NCI-H2227 treated with DMSO at 0.1 percent for 48 hours (cell line): ENCODE data around the gene ECEL1.
"Not testable (repeated sequence)": the region's sequence is repeated elsewhere in the genome, so short reads cannot be mapped to it uniquely, and the experiment has no call there.

Source experiments
- DNase-seq: peaks from one replicate; lab custom pipeline; 2025; lab: John Stamatoyannopoulos, UW

Gene ECEL1

DNA sequence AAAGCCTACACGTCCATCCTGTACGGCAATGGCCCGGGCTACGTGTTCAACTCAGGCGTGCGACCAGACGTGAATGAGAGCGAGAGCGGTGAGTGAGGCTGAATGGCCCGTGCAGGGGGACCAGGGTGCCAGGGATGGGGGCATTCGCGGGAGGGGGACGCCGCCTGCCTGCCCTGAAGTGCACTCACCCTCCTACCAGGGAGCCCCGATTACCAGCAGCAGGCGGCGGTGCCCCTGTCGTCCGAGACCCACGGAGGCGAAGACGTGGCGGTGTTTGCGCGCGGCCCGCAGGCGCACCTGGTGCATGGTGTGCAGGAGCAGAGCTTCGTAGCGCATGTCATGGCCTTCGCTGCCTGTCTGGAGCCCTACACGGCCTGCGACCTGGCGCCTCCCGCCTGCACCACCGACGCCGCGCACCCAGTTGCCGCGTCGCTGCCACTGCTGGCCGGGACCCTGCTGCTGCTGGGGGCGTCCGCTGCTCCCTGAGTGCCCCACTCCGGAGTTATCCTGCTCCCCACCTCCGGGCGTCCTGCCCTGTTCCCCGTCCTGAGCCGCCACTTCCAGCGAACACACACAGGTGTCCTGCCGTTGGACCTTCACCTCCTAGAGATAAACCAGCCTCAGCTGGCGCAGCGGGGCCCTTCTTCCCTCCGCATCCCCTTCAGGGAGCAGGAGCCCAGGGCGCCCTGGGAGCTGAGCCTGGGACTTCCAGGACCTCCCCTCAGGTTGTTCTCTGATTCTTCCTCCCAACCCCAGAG lies 28.8 kb downstream of the ECEL1 start:
- no peak for DNase-seq

DNA sequence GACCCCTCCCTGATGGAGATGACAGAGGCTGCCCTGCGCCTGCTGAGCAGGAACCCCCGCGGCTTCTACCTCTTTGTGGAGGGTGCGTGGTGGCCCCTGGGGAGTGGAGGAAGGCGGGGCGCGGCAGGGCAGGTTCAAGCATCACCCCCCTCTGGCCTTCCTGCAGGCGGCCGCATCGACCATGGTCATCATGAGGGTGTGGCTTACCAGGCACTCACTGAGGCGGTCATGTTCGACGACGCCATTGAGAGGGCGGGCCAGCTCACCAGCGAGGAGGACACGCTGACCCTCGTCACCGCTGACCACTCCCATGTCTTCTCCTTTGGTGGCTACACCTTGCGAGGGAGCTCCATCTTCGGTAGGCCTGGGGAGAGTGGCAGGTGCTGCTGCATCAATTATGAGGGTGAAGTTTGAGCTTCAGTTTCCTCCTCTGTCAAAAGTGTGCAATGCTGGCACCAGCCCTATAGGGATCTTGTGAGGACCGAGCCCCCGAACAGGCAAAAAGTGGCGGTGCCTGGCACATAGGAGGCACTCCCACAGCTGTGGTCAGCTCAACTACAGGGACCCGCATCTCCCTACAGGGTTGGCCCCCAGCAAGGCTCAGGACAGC lies 29.5 kb downstream of the ECEL1 start:
- DNase-seq: no peak

DNA sequence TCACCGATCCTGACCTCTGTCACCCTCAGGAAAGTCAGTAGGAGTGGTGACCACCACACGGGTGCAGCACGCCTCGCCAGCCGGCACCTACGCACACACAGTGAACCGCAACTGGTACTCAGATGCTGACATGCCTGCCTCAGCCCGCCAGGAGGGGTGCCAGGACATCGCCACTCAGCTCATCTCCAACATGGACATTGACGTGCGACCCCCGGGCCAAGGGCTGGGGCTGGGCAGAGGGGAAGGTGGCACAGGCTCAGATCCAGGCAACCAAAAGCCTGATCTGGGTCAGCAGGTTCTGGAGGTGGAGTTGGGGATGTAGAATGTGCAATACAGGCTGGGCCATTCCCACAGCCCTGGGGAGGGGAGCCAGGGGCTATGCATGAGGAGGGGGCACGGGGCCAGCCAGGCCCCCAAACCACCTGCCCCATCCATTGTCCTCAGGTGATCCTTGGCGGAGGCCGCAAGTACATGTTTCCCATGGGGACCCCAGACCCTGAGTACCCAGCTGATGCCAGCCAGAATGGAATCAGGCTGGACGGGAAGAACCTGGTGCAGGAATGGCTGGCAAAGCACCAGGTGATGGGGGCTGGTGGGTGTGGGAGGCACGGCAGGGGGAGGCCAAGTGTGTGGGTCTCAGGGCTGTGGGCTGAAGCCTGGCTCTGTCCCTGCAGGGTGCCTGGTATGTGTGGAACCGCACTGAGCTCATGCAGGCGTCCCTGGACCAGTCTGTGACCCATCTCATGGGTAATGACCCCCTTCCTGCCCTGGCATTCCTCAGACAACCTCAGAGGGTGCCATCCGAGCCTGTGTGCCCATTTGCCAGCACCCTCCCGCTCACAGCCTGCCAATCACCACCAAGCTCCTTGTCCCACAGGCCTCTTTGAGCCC lies 30.3 kb downstream of the ECEL1 start:
- no peak for DNase-seq

DNA sequence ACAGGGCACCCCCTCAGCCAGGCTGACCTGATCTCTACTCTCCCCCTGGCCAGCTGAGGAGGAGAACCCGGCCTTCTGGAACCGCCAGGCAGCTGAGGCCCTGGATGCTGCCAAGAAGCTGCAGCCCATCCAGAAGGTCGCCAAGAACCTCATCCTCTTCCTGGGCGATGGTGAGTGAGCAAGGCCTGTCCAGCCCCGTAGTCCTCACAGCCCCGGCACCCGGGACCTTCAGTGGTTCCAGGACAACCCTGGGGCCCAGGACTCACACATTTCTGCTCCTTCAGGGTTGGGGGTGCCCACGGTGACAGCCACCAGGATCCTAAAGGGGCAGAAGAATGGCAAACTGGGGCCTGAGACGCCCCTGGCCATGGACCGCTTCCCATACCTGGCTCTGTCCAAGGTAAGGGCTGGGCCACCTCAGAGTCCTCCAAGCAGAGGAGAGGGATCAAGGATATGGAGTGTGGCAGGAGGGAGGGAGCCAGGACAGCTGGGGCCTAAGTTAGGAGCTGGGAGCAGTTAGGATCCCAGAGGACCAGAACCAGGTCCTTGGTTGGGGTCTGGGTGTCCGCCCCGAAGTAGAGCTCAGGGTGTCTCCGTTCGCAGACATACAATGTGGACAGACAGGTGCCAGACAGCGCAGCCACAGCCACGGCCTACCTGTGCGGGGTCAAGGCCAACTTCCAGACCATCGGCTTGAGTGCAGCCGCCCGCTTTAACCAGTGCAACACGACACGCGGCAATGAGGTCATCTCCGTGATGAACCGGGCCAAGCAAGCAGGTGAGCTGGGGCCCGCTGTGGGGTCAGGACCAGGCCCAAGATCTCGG lies 31.1 kb downstream of the ECEL1 start:
- DNase-seq: no peak

DNA sequence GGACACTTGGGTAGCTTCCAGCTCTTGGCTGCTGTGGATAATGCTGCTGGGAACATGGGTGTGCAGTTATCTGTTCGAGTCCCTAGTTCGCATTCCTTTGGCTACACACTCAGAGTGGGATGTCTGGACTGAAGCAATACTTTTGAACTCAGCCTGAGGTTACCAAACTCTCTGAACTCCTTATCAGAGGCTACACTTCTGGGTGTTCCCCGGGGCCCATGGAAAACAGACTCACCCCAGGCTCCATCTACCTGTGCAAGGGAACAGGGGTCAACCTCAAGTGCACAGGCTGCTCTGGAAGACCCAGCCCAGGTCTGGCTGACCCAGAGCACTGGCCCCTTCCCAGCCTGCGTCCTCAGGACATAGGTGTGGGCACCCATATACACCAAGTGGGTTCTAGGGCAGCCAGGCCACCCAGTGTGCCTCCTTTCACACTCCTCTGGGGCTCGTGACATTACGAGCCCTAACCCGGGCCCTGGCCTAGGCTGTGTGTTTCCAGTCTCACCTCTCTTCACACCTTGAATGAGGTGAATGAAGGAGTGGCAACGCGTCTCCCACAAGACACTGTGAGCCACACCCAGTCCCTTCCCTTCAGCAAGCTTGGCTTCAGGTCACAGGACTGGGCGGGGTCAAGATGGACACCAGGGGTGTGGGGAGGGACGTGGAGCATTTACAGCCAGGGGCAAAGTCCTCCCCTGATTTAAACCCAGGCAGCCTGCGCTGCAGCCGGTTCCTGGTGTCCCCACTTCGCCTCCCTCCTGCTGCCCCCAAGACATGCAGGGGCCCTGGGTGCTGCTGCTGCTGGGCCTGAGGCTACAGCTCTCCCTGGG lies 32.0 kb downstream of the ECEL1 start, which contains the start of gene ALPI:
Gene ALPI (plus strand): TSS at position 728 of the 830 bp plus-strand sequence. CDS start 47 bp downstream, at position 775.
- DNase-seq: no peak

DNA sequence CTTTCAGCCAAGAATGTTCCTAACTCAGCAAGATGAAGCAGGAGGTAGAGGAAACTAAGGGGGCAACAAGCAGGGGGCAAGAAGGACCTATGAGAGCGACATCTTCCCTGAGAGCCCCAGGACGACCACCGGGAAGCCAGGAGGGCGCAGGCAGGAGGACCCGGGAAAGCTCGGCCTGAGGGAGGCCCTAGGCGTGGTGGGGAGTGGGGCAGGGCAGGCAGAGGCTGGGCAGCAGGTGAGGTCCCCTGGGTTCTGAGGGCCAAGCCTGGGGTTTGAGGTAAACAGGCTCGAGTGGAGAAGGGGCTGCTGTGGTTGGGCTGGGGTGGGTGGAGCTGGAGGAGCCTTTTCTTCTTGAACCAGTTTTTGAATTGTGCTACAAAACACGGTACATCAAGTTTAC lies 33.0 kb downstream of the ECEL1 start:
- no peak for DNase-seq

DNA sequence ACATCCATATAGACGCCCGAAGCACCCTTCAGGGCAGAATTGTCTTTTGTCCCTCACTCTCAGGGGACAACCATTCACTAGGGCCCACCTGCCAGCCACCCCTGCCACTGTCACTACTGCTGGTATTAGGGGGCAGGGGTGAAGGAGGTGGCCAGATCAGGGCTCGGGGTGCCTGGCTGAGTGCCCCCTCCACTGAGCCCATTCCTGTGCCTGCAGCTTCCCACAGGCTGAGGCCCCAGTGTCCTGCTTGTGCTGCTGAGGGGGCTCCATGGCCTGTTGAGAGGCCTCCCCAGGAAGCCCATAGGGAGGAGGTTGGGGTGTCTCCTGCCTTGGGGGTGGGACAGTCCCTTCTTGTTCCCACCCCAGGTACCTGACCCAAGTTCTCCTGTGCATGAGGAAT lies 36.0 kb downstream of the ECEL1 start:
- DNase-seq: not testable (repeated sequence)

DNA sequence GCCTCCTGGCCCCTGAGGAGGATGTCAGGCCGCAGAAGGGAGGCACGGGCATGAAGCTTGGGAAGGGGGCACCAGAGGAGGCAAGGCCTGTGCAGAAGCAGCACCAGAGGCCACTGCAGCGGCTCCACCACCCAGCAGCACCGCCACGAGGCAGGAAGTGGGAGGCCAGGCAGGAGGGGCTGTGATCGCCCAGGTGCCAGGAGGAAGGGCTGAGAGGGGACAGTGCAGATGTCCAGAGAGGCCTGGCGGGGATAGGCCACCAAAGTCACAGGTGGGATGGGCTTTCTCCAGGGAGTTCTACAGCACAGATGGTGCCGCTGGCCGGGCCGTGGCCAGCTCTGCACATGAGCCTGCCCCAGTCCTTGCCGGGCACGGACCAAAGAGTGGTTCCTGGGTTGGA lies 37.7 kb downstream of the ECEL1 start:
- DNase-seq: no peak

DNA sequence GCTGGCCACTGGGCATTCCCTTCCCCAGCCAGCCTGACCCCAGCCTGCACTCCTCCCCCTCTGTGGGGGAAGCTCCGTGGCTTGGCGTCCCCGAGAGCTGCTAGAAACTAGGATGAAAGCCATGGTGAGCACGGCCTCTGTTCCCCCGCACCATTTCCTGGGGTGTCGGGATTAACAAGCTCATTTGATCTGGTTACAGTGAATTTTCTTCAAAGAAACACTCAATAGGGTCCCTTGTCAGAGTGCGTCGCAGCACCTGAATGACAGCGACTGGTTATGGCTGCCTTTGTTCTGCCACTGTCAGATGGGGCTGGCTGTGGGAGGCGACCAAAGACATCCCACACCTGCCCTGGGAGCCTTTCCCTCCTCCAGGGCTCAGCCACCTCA lies 39.3 kb downstream of the ECEL1 start:
- no peak for DNase-seq

DNA sequence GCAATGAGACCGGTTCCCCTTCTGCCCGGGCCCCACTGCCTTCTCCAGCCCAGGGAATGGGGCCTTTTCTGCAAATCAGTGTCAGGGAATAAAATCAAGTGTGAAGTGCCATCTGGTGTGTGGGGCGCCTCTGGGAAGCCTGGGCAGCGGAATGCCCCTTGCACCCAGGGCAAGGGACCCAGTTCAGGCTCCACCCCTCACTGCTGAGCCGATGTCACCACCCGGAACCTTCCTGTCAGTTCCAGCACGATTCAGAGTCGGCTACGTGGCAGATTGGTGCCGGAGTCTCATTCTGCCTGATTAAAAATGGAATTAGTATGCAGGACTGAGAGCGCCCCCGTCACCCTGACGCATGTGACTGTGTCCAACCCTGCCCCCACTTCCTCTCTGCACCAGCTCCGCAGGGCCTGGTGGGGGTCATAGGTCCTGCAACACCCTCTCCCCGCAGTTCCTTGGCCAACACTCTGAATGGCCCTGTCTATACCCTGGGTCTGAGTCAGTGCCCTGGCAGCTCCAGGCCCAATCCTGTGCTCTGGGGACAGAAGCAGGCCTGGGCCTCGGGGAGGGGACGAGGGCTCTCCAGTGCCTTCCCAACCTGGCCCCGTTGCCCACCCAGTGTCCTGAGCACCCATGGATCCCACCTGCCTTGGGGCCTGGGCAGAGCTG lies 39.9 kb downstream of the ECEL1 start:
- no peak for DNase-seq

DNA sequence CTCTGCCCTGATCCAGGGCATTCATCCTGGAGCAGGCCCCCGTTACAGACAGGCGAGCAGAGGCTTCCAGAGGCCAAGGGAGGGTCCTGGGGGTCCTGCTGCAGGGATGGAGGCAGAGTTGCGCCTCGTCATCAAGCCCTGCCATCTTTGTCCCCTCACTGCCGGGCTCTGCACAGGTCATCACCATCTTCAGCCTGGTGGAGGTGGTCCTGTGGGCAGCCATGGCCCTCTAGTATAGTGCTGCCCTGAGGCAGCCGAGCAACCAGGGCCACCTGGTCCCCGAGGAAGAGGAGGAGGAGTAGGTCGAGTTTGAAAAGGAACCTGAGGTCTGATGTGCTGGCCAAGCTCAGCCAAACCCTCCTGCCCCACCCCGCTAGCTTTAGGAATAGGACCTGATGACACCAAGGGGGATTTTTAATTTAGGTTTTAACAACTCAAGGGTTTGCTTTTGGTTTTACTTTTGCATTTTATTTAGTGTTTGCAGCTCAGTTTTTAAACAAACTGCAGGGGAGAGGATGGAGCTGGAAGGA lies 40.5 kb downstream of the ECEL1 start:
- no peak for DNase-seq

DNA sequence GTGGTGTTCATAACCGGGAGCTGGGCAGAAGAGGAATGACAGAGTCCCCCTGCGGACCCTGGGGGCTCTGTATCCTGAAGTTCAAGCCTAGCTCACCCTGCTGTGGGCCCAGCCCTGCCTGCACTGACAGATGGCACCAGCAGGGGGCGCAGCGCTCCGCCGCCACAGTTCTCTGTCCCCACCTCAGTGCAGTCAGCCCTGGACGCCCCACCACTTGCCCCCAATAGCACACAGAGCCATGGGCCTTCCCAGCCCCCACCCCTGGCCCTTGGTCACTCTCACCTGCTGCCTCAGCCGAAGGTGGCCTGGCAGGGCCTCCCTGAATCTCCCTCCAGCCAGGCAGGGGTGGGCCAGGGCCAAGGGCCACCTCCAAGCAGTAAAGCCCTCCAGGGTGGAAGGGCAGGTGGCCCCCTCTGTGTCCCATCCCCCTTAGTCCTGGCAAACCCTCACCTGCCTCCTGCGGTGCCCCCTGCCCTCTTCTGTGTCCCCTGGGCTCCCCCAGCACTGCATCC lies 41.3 kb downstream of the ECEL1 start:
- not testable (repeated sequence) for DNase-seq

DNA sequence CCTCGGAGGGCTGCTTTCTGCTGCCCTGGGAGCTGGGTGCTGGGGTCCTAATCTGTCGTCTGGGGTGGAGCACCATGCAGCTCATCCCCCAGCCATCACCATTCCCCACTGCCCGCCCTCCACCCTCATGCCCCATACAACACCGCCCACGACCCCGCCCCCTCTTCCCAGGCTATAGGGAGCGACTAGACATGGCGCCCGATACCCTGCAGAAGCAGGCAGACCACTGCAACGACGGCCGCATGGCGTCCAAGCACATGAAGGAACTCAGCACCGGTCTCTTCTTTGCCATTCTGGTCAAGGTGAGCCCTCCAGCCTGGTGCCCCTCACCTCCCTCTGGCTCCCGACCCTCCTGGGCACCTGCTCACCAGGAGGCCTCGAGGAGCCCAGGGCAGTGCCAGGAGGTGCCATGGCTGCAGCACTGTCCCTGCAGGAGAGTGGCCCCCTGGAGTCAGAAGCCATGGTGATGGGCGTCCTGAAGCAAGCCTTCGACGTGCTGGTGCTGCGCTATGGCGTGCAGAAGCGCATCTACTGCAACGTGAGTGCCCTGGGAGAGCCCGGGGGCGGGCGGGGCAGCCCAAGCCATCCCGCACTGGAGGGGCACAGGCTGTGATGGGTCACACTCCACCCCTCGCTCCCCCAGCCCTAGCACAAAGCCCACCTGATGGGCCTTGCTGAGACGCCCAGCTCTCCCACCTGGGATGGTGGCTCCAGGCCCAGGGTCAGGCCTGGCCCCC lies 42.3 kb downstream of the ECEL1 start:
- not testable (repeated sequence) for DNase-seq

DNA sequence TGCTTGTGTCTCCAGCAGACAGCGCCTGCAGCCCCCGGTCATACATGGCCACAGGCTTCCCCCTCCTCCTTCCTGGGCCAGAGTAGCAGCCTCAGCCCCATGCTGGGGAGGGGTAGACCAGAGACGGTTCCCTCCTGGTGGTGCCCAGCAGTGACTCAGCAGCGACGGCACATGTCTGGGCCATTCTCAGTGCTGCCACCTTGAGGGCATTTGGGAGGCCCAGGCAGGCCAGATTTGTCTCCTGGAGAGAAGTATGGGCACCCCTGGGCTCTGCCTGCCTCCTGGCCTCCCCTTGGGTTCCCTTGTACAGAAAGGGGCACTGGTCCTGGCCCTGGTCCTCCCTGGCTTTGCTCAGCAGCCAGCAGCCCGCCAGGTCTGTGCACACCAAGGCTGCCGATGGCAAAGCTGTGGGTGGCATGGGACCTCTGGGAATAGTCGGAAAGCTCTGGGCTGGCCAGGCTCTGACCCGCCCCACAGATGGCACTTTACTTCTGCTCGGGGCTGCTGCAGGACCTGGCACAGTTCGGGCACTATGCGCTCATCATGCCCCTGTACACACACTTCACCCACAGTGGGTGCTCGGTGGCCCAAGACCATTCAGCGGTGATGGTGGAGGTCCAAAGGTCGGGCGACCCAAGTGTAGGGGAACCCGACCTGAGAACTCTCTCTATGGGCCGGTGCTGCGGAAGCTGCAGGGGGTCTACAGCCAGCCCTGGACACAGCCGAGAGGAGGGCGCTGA lies 43.1 kb downstream of the ECEL1 start:
- DNase-seq: no peak

DNA sequence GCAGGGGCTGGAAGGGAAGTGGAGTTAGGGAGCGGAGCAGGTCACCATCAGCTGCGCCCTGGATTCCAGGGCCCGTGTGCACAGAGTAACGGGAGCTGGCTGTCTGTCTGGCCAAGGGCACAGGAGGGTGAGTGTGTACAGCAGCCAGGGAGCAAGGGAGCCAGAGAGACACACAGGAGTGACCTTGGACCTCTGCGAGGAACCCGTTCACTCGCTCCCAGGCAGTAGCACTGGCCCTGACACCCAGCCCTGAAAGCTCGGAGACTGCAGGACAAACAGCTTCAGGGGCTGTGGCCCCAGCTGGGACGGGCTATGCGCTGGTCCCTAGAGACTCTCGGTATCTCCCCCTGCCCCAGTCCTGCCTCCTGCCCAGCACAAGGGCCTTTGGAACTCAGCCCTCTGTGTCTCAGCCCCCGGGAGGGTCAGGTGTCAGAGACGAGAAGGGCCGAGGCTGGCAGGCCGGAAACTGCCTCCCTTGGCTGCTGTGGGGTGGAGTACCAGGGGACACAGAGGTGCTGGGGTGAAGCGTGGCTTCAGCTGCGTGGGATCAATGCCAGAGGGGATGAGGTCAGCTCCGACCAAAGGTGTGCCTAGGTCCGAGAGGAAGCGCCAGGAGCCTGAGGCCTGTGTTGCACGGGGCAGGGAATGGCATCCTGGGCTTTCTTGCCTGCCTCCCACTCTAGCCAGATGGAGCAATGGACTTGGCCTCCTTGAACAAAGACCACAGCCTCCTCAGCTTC lies 43.8 kb downstream of the ECEL1 start:
- DNase-seq: not testable (repeated sequence)

DNA sequence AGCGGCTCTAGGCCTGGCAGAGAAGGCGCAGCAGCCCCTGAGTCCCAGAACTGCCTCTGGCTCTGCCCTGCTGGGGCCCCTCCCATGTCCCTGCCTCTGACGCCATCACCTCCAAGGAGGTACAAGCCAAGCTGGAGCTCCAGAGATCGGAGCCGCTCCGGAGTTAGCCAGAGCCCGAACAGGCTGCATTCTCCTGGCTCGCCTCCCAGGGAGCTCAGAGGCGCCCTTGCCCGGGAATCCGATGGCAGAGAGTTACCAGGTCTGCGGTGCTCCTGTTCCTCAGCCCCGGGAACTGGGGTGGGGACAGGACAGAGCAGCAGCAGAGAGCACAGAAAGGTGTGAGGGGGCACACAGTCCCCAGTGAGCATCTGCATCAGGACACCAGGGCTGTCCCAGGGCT lies 44.6 kb downstream of the ECEL1 start:
- DNase-seq: not testable (repeated sequence)

DNA sequence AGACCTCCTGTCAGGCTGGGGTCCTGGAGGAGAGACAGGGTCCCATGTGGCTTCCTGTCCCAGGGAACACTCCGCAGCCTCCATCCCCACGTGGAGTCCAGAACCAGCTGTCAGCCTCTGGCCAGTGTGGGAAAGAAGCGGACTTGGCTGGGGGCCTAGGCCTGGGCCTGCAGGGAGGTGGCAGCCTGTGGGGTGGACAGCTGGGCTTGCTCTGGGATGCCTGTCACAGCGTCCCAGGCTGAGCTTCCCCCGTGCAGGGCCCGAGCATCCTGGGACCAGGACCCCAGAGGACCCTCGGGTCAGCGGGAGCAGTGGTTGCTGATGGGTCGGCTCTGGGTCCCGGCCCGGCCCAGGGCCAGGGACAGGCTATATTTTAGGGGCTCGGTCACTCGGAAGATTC lies 45.2 kb downstream of the ECEL1 start:
- DNase-seq: not testable (repeated sequence)

DNA sequence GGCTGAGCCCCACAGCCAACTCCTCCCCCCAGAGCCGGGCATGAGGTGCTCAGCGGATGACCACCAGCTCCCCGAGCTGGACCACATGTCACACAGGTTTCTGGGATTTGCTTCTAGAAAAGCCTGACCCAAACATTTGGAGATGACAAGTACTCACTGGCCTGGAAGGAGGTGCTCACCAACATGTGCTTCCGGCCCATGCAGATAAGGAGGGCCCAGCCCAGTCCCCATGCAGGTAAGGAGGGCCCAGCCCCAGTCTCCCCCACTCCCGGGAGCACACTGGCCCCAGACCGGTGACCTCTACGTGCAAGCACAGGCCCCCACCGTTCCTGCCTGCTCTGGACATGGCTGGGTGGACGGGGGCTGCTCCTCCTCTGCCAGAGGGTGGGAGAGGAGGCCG lies 45.7 kb downstream of the ECEL1 start:
- not testable (repeated sequence) for DNase-seq
